ENCODE results near the gene TENM4.

TENM4 gene

DNA sequence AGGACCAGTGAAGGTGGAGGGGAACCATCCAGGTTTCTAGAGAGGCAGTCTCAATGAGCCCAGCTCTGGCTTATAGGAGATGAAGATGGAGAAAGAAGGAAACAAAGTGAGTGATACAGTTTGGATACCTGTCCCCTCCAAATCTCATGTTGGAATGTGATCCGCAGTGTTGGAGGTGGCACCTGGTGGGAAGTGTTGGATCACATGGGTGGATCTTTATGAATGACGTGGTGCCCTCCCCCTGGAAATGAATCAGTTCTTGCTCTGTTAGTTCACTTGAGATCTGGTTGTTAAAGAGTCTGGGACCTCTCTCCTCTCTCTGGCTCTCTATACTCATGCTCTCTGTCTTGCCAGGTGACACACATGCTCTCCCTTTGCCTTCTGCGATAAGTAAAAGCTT is 473.0 kb downstream of the TENM4 start:
- TF ChIP-seq POLR2A (IDR thresholded peaks at IDR 0.05; ENCODE audit: low read depth, low read length): no peak
- FAIRE-seq: no peak
- no peak for DNase-seq (ENCODE audit: insufficient read length, low spot score)

DNA sequence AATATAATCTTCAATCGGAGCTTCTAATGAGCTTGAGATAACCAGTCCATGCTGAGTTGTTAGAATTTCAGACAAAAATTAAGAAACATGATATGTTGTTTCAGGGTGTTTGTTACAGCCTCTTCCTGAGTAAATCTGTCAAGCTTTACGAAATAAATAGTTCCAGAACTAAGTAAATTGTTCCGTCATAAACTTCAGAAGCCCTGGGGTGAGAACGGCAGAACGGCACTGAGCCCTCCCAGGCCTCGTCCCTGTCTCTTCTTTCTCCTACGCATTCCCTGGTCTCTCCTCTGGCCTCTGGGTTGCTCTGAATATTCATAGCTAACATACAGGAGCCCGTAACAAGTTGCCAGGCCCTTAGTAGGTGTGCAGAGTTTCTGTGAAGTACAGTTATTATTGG is 475.4 kb downstream of the TENM4 start:
- DNase-seq (ENCODE audit: insufficient read length, low spot score): no peak
- TF ChIP-seq POLR2A (IDR thresholded peaks at IDR 0.05; ENCODE audit: low read depth, low read length): no peak
- FAIRE-seq: no peak

GRCh38 chr11:78961937-78962701 is 478.7 kb downstream of the TENM4 start:
- FAIRE-seq (no peak), DNase-seq (ENCODE audit: insufficient read length, low spot score) (no peak)
- TF ChIP-seq POLR2A (IDR thresholded peaks at IDR 0.05; ENCODE audit: low read depth, low read length): no peak

GRCh38 chr11:78961247-78961646 is 479.6 kb downstream of the TENM4 start:
- FAIRE-seq (no peak), DNase-seq (ENCODE audit: insufficient read length, low spot score) (peak; percentile 39)
- TF ChIP-seq POLR2A (IDR thresholded peaks at IDR 0.05; ENCODE audit: low read depth, low read length): no peak

- no peak for TF ChIP-seq POLR2A (IDR thresholded peaks at IDR 0.05; ENCODE audit: low read depth, low read length)
- FAIRE-seq (no peak), DNase-seq (ENCODE audit: insufficient read length, low spot score) (no peak)
Measured at GRCh38 chr11:78958444-78958843, 482.4 kb downstream of the TENM4 start.

DNA sequence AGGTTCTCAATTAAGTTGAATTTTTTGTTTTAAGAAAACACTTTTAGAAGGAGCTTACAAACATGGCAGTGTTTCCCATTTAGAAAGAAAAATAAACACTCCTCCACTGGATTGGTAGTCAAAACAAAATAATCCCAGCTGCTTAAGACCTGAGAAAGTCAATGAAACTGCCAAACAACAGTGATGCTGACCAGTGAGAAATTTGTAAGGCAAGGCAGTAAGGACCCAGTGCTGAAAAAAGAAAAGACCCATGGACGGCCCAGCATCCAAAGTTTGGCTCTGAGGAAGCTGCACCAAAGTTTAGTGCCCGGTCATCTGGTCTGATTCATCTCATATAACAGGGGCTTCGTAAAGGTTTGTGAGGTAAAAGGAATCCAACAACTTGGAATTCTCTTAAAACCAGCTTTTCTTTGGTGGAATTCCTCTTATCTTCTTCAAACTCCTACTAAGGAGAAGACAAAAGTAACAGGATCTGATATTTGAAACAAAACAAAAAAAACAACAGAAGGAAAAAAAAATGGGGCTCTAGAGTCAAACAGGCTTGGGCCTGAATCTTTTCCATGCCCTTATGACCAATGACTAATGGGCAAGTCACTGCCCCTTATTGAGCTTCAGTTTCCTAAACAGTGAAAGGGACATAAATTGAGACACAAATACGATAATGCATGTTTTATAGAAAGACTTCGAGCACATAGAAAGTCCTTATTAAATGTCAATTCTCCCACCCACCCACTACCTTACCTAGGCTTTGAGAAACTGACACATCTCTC is 483.2 kb downstream of the TENM4 start:
- DNase-seq (ENCODE audit: insufficient read length, low spot score): peak; percentile 65
- peak; percentile 71 for FAIRE-seq
- TF ChIP-seq POLR2A (IDR thresholded peaks at IDR 0.05; ENCODE audit: low read depth, low read length): no peak

- DNase-seq (ENCODE audit: insufficient read length, low spot score): no peak
- FAIRE-seq: no peak
- no peak for TF ChIP-seq POLR2A (IDR thresholded peaks at IDR 0.05; ENCODE audit: low read depth, low read length)
Measured at GRCh38 chr11:78954696-78955095, 486.1 kb downstream of the TENM4 start.

DNA sequence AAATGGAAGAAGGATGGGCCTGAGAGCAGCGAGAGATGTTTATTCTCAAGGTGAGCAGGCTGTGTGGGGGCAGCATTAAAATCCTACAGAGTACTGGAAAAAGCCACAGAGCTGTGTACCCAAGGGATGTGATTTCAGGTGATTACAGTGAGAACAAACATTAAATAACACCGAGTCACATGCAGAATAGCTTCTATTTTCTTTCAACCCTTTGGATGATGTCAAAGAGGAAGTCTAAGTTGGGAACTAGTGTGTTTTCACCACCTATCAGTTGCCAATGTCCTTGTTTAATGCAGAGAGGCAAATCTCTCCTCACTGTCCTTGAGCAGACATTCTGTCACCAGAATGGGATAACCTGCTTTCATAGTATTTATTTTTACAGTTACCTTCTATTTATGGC is 486.6 kb downstream of the TENM4 start:
- DNase-seq (ENCODE audit: insufficient read length, low spot score): no peak
- FAIRE-seq: no peak
- no peak for TF ChIP-seq POLR2A (IDR thresholded peaks at IDR 0.05; ENCODE audit: low read depth, low read length)

- no peak for TF ChIP-seq POLR2A (IDR thresholded peaks at IDR 0.05; ENCODE audit: low read depth, low read length)
- no peak for FAIRE-seq
- no peak for DNase-seq (ENCODE audit: insufficient read length, low spot score)
Measured at GRCh38 chr11:78952890-78953289, 487.9 kb downstream of the TENM4 start.

DNA sequence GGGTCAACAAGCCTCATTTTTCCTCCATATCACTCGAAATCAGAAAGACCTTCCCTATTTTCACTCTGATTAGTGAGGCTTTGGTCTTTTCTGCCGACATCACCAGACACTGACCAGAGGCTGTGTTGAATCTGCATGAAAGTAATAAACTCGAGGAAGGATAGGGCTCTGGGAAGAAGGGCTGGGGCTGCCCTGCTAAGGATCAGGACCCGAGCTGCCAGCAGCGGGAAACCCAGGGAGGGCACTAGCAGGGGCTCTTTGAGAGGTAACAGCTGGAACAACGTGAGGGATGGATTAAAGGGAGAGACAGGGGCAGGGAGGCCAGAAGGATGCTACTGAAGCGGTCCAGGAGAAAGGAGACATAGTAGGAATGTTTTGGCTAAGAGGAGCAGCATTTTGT is 488.7 kb downstream of the TENM4 start:
- FAIRE-seq: no peak

DNA sequence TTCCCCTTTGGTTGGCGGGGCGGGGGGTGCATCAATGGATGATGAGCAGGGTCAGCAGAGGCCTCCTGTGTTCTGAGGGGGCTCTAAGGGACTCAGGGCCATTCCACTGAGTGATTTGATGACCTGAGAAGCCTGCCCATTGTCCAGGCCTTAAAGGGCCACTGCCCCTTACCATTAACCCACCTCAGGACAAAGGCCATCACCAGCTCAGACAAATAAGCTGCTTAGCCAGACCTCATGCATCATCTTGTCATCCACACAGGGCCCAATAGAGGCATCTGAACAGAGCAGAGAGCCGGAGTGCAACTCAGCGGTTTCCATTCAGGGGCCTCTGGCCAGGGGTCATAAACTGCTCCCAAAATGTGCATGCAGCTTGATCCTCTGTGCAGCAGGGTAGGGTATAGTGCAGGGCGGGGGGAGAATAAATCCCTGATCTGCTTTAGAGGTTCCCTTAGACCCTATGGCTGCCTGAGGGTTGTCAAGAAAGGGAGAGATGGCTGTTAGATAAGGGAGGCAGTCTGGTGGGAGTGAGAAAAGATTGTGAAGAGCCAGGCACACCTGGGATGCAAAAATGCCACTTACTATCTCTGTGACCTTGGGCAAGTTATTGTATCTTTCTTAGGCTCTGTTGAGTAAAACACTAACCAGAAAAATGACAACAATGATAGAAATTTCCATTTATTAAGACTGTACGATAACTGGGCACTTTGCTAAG is 490.7 kb downstream of the TENM4 start:
- FAIRE-seq: no peak
- DNase-seq (ENCODE audit: insufficient read length, low spot score): no peak
- no peak for TF ChIP-seq POLR2A (IDR thresholded peaks at IDR 0.05; ENCODE audit: low read depth, low read length)

More for the DNA sequence above, 488.7 kb downstream of the TENM4 start:
- no peak for TF ChIP-seq POLR2A (IDR thresholded peaks at IDR 0.05; ENCODE audit: low read depth, low read length)
- DNase-seq (ENCODE audit: insufficient read length, low spot score): no peak

DNA sequence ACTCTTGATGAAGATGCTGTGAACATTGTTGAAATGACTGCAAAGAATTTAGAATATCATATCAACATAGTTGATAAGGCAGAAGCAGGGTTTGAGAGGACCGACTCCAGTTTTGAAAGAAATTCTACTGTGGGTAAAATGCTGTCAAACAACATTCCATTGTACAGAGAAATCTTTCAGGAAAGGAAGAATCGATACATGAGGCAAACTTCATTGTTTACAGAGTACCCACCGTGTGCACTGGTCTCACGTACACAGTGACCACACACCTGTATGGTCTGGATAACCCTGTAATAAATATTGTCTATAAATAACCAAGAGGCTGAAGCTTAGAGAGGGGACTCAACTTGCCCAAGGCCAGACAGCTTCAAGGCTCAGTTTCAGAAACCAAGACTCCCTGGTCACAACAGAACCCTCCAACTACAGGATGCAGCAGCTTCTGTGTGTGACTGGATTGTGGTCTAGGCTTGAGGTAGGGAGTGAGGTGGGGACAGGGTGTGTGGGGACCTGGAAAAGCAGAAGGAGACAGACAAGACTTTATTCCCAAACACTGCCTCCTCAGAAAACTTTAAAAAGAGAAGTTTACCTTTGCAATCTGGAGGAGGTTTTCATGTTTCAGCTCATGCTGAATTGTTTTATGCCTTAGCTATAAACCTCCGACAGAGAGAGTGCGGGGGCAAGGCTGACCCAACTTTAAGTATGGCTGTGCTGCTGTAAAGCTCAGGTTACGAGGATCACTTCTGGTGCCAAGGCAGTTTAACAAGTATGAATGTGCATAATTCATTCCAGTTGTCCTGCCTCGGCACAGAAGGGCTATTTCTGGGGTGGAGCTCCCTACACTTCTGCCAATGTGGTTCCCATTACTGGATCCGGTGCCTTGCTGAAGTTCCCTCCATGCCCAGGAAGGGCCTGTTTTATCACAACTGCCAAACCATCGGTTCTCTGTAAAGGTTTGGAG is 493.6 kb downstream of the TENM4 start:
- TF ChIP-seq POLR2A (IDR thresholded peaks at IDR 0.05; ENCODE audit: low read depth, low read length): no peak
- no peak for DNase-seq (ENCODE audit: insufficient read length, low spot score)
- no peak for FAIRE-seq

GRCh38 chr11:78943841-78944240 is 497.0 kb downstream of the TENM4 start:
- FAIRE-seq (no peak), DNase-seq (ENCODE audit: insufficient read length, low spot score) (no peak)
- no peak for TF ChIP-seq POLR2A (IDR thresholded peaks at IDR 0.05; ENCODE audit: low read depth, low read length)

Measured in H54 (cell line).